SK-N-SH (cell line): ENCODE measurements around the gene CACNA1G. TPM values are rescaled to one million over a fixed set of nuclear protein-coding genes. Genes with fewer than 3 reads are reported as not detected.

Source experiments
- CTCF ChIA-PET: fragments of 300-600, 350-600 bp; formaldehyde crosslinking; extraction: SDS; loops from one replicate; lab custom pipeline; 2021; lab: Yijun Ruan, JAX
- POLR2A ChIA-PET: fragments of 350-600 bp; sonication (Branson Sonifier 250); formaldehyde crosslinking; extraction: SDS; loops from one replicate; lab custom pipeline; 2020; ENCODE audit warnings: antibody characterized with exemption, inconsistent platforms; lab: Yijun Ruan, JAX
- DNase-seq: peaks from one replicate; pipeline ENCODE4 v3.0.0; 2012
- H2AFZ ChIP-seq: fragments of 200-600 bp; sonication (generic); 2 replicates; pipeline ENCODE4 v1.8.1; 2016; ENCODE audit warnings: antibody characterized with exemption, mild to moderate bottlenecking, low read depth
- H3F3A ChIP-seq: fragments of 200-600 bp; sonication (generic); replicated peaks from 2 replicates; pipeline ENCODE3; 2016; ENCODE audit warnings: antibody characterized with exemption, mild to moderate bottlenecking; ENCODE audit not compliant: insufficient read depth
- H3K27ac ChIP-seq, 2 experiments: fragments of 200-500 bp in 1 of 2; fragments of 200-600 bp in 1 of 2; sonication (Bioruptor generic) in 1 of 2; sonication (generic), shearing (Covaris generic) in 1 of 2; 2 replicates each; pipeline versions ENCODE4 v1.5.1 to v1.6.1; 2014 to 2016; ENCODE audit warnings: low read depth in 2 of 2, inconsistent platforms in 1 of 2, low read length in 1 of 2, mild to moderate bottlenecking in 1 of 2, mixed read lengths in 1 of 2
- H3K27me3 ChIP-seq: fragments of 200-600 bp; sonication (generic), shearing (Covaris generic); 2 replicates; pipeline ENCODE4 v1.6.1; 2016; ENCODE audit warnings: mixed run types; ENCODE audit not compliant: insufficient read depth
- H3K36me3 ChIP-seq, 2 experiments: fragments of 200-500 bp in 1 of 2; fragments of 200-600 bp in 1 of 2; sonication (Bioruptor generic) in 1 of 2; sonication (generic) in 1 of 2; replicated peaks in 1 of 2; 2 replicates each; pipeline versions ENCODE3 to v1.5.1; 2014 to 2016; ENCODE audit warnings: low read length in 1 of 2, mild to moderate bottlenecking in 1 of 2; ENCODE audit not compliant: insufficient read depth in 2 of 2, control insufficient read depth in 1 of 2
- H3K4me1 ChIP-seq, 2 experiments: fragments of 200-500 bp in 1 of 2; fragments of 200-600 bp in 1 of 2; sonication (Bioruptor generic) in 1 of 2; sonication (generic), shearing (Covaris generic) in 1 of 2; 2 replicates each; pipeline versions ENCODE4 v1.5.1 to v1.6.1; 2014 to 2016; ENCODE audit warnings: low read depth in 1 of 2, low read length in 1 of 2, mixed run types in 1 of 2; ENCODE audit not compliant: insufficient read depth in 2 of 2, control insufficient read depth in 1 of 2
- H3K4me2 ChIP-seq: fragments of 200-600 bp; sonication (generic), shearing (Covaris generic); 2 replicates; pipeline ENCODE4 v1.6.1; 2017; ENCODE audit warnings: mixed run types
- H3K4me3 ChIP-seq, 2 experiments: fragments of 200-500 bp in 1 of 2; fragments of 200-600 bp in 1 of 2; sonication (Bioruptor generic) in 1 of 2; sonication (generic), shearing (Covaris generic) in 1 of 2; 2 replicates each; pipeline versions ENCODE4 v1.5.1 to v1.8.1; 2014 to 2016; ENCODE audit warnings: low read depth in 2 of 2, inconsistent platforms in 1 of 2, low read length in 1 of 2, mild to moderate bottlenecking in 1 of 2, mixed read lengths in 1 of 2, moderate library complexity in 1 of 2
- H3K79me2 ChIP-seq: fragments of 200-600 bp; sonication (generic); 2 replicates; pipeline ENCODE4 v1.8.1; 2017; ENCODE audit warnings: mild to moderate bottlenecking; ENCODE audit not compliant: insufficient read depth
- H3K9ac ChIP-seq: fragments of 200-600 bp; sonication (generic); 2 replicates; pipeline ENCODE4 v1.6.1; 2017; ENCODE audit warnings: mixed run types
- H3K9me2 ChIP-seq: fragments of 200-600 bp; sonication (generic); 2 replicates; pipeline ENCODE4 v1.6.1; 2017; ENCODE audit warnings: mixed run types
- H3K9me3 ChIP-seq: fragments of 200-600 bp; sonication (generic); 2 replicates; pipeline ENCODE4 v1.6.1; 2017; ENCODE audit warnings: mixed run types, mild to moderate bottlenecking, moderate library complexity
- H4K20me1 ChIP-seq: fragments of 200-600 bp; sonication (generic); 2 replicates; pipeline ENCODE4 v1.6.1; 2017; ENCODE audit warnings: mild to moderate bottlenecking, mixed run types; ENCODE audit not compliant: insufficient read depth
- CTCF ChIP-seq: fragments of 200-600 bp; sonication (generic); IDR thresholded peaks from 2 replicates; pipeline ENCODE4 v1.6.1; 2017; ENCODE audit warnings: antibody characterized with exemption, mild to moderate bottlenecking, moderate library complexity
- ELF1 ChIP-seq: IDR thresholded peaks from 2 replicates; pipeline ENCODE4 v1.4.0; 2012
- FOSL2 ChIP-seq: IDR thresholded peaks from 2 replicates; pipeline ENCODE4 v1.4.0; 2012; ENCODE audit warnings: low read depth, mild to moderate bottlenecking, moderate library complexity, borderline replicate concordance
- FOXJ3 ChIP-seq: sonication (generic); formaldehyde crosslinking; IDR thresholded peaks from 2 replicates; pipeline ENCODE4 v1.5.1; 2020; ENCODE audit warnings: mild to moderate bottlenecking, missing genetic modification reagents
- GABPA ChIP-seq: IDR thresholded peaks from 2 replicates; pipeline ENCODE4 v1.4.0; 2012; ENCODE audit warnings: low read depth, mild to moderate bottlenecking
- IRF3 ChIP-seq: fragments of 150-350 bp; IDR thresholded peaks from 2 replicates; pipeline ENCODE4 v1.6.1; 2016; ENCODE audit warnings: mild to moderate bottlenecking, low read depth, low read length
- JUND ChIP-seq: IDR thresholded peaks from 2 replicates; pipeline ENCODE4 v1.4.0; 2012
- MAX ChIP-seq: IDR thresholded peaks from 2 replicates; pipeline ENCODE4 v1.4.0; 2012; ENCODE audit warnings: low read depth
- MEF2A ChIP-seq: IDR thresholded peaks from 2 replicates; pipeline ENCODE4 v1.4.0; 2012; ENCODE audit warnings: low read depth, borderline replicate concordance
- NFIC ChIP-seq: IDR thresholded peaks from 2 replicates; pipeline ENCODE4 v1.4.0; 2012; ENCODE audit warnings: borderline replicate concordance
- POLR2AphosphoS5 ChIP-seq: IDR thresholded peaks from 2 replicates; pipeline ENCODE4 v1.6.1; 2012; ENCODE audit warnings: low read depth, low read length
- RXRA ChIP-seq: IDR thresholded peaks from 2 replicates; pipeline ENCODE4 v1.4.0; 2012; ENCODE audit warnings: low read depth, mild to moderate bottlenecking, borderline replicate concordance
- TAF1 ChIP-seq: IDR thresholded peaks from 2 replicates; pipeline ENCODE4 v1.6.1; 2012; ENCODE audit warnings: low read depth, mild to moderate bottlenecking, low read length, moderate library complexity, borderline replicate concordance
- TEAD4 ChIP-seq: IDR thresholded peaks from 2 replicates; pipeline ENCODE4 v1.4.0; 2012; ENCODE audit warnings: mild to moderate bottlenecking, borderline replicate concordance; ENCODE audit not compliant: insufficient read depth
- WGBS: methylation state at CpG from one replicate; pipeline ENCODE4 v1.1.6; 2017; ENCODE audit warnings: low lambda C conversion rate; 5-methylcytosine and 5-hydroxymethylcytosine counted together
- polyA plus RNA-seq, 3 experiments: library from polyadenylated mRNA; depleted of rRNA; stranded (reverse); fragments of >200 nt; gene quantifications; 2 replicates each; pipeline ENCODE4 v1.2.3, GENCODE V29; 2012

The CACNA1G gene
- polyA plus RNA-seq, 1 of the 3 experiments (the other 2 are of a cell fraction) = 0.21 TPM

GRCh38 chr17:50560185-50560824, at the start of gene CACNA1G (continued):
- TF ChIP-seq CTCF = no peak
- no peak for TF ChIP-seq FOSL2
- TF ChIP-seq RXRA = no peak
- no peak for TF ChIP-seq FOXJ3 (CRISPR knock-in tag)
- TF ChIP-seq MAX = no peak
- no peak for TF ChIP-seq POLR2AphosphoS5
- TF ChIP-seq IRF3 = peak; percentile 57; the same call in 1 of the 2 replicates
- TF ChIP-seq TEAD4 = no peak
- no peak for TF ChIP-seq ELF1

- Histone ChIP-seq H3K36me3 (no peaks in the 10 kb centered on the region), H3K9me3 (no peaks in the 10 kb centered on the region), H4K20me1 (no peaks in the 10 kb centered on the region), H3K27me3 (no peaks in the 10 kb centered on the region), H3K27ac (no peak overlapping the region), H3F3A (no peaks in the 10 kb centered on the region)
- no peak for DNase-seq
- CTCF ChIA-PET = interaction anchor here (1.0 to 1.9 kb wide), 7 partner anchors 10 to 116 kb away, joined by 3 to 12 read pairs (median 5); no protein-coding TSS in a partner anchor
- no peak for TF ChIP-seq MEF2A
- TF ChIP-seq TAF1 = no peak
- no peak for TF ChIP-seq GABPA
- no peak for TF ChIP-seq NFIC
- TF ChIP-seq JUND = no peak
- no peak for TF ChIP-seq ELF1
- TF ChIP-seq, all 33 proteins: peak for 0
- no peaks in the 10 kb centered on the region for H3K9me2 ChIP-seq
- POLR2A ChIA-PET = no interaction called here
- no peak overlapping the region for H3K9ac ChIP-seq
- no peaks in the 10 kb centered on the region for H3K79me2 ChIP-seq
- H3K4me2 ChIP-seq = no peak overlapping the region
- 74% methylated on average over 3 of the region's 3 CpGs for WGBS
- no peak overlapping the region for H2AFZ ChIP-seq
- H3K4me1 ChIP-seq = peaks cover 0 to 14% of the 10 kb centered on the region in 2 experiments; a peak in 1 of 4 replicates
- no peak overlapping the region for H3K4me3 ChIP-seq
These were observed 49.5 kb upstream of the CACNA1G start for GRCh38 chr17:50511058-50511457.
